Gastrocnemius medialis (tissue), 4 donors: ENCODE results near the gene TBX1. TPM values are rescaled to one million over a fixed set of nuclear protein-coding genes. Genes with fewer than 3 reads are reported as not detected.

Experiments
- ATAC-seq, 2 donors: fragments of 150-250 bp; one replicate each; pipeline ENCODE4 v1.9.1; 2016
- DNase-seq, 2 donors: peaks; one replicate each; pipeline ENCODE4 v3.0.0-alpha.2; 2019
- H3K27ac ChIP-seq, 4 donors: fragments of 200-600 bp; sonication (generic); 1 replicate in 1 of 4; 2 replicates in 3 of 4; pipeline ENCODE4 v1.5.1; 2016 to 2018; ENCODE audit warnings: mild to moderate bottlenecking in 2 of 4, moderate library complexity in 1 of 4
- H3K27me3 ChIP-seq, 3 donors: fragments of 200-600 bp; sonication (generic) in 2 of 3; 1 replicate in 1 of 3; 2 replicates in 2 of 3; pipeline versions ENCODE4 v1.5.1 to v1.6.0; 2016 to 2019; ENCODE audit warnings: mild to moderate bottlenecking in 1 of 3, moderate library complexity in 1 of 3
- H3K36me3 ChIP-seq, 2 donors: fragments of 200-600 bp; sonication (generic) in 1 of 2; one replicate each; pipeline ENCODE4 v1.5.1; 2017 to 2018
- H3K4me1 ChIP-seq, 2 donors: fragments of 200-600 bp; sonication (generic) in 1 of 2; one replicate each; pipeline ENCODE4 v1.5.1; 2016 to 2017; ENCODE audit warnings: mild to moderate bottlenecking in 2 of 2
- H3K4me3 ChIP-seq, 4 donors: fragments of 200-600 bp; sonication (generic) in 3 of 4; 1 replicate in 1 of 4; 2 replicates in 3 of 4; pipeline ENCODE4 v1.5.1; 2016 to 2019; ENCODE audit warnings: mild to moderate bottlenecking in 2 of 4
- H3K9me3 ChIP-seq, 3 donors: fragments of 200-600 bp; sonication (generic) in 2 of 3; 1 replicate in 1 of 3; 2 replicates in 2 of 3; pipeline ENCODE4 v1.5.1; 2016 to 2019
- CTCF ChIP-seq, 5 experiments: fragments of 450-650 bp in 3 of 5; fragments of 200-600 bp in 2 of 5; sonication (generic) in 2 of 5; IDR thresholded peaks in 4 of 5; conservative IDR thresholded peaks in 1 of 5; 1 replicate in 4 of 5; 2 replicates in 1 of 5; pipeline ENCODE4 v1.5.1; 2016 to 2019; ENCODE audit warnings: antibody characterized with exemption in 5 of 5, mild to moderate bottlenecking in 3 of 5, moderate library complexity in 3 of 5
- POLR2A ChIP-seq, 2 donors: fragments of 450-650 bp; IDR thresholded peaks; one replicate each; pipeline ENCODE4 v1.6.1; 2017; ENCODE audit warnings: antibody characterized with exemption in 2 of 2, mild to moderate bottlenecking in 2 of 2, moderate library complexity in 2 of 2
- in situ Hi-C, 4 donors: fragments of 200-750 bp; cut with MboI; loops; one replicate each; pipeline versions ENCODE4 v1.15.0 to v1.8.0; 2017; ENCODE audit warnings: low sequenced_read_pairs in 4 of 4
- intact Hi-C: fragments of 100-400 bp; cut with DNase I; formaldehyde crosslinking; loops from one replicate; pipeline ENCODE4 v1.15.1; 2023; ENCODE audit warnings: low total_unique reads
- total RNA-seq, 4 donors: library from RNA; depleted of rRNA; stranded (reverse); fragments of >200 nt; gene quantifications; one replicate each; pipeline versions ENCODE4 v1.1.0 to v1.2.3, GENCODE V29; 2016

Gene TBX1
- total RNA-seq, 4 donors from 2014 or later: 27.9 to 38.9 (median 36.3) TPM

- Histone ChIP-seq H3K4me3 (no peak overlapping the region), H3K36me3 (no peaks in the 10 kb centered on the region), H3K9me3 (no peaks in the 10 kb centered on the region), H3K27me3 (peaks cover 0 to 10% (median 10%) of the 10 kb centered on the region in 3 donors), H3K27ac (no peak overlapping the region), H3K4me1 (no peaks in the 10 kb centered on the region)
- ATAC-seq: no peak
- in situ Hi-C loops: no loop called here
- DNase-seq: no peak
- no peak for TF ChIP-seq POLR2A (IDR thresholded peaks at IDR 0.05)
- TF ChIP-seq CTCF (IDR thresholded peaks at IDR 0.05 in 4 of 5, conservative IDR thresholded peaks at IDR 0.05 in 1 of 5): no peak
- intact Hi-C loops: no loop called here
These were observed 33.0 kb upstream of the TBX1 start for GRCh38 chr22:19727310-19728150.

GRCh38 chr22:19728271-19728670 lies 32.3 kb upstream of the TBX1 start:
- Histone ChIP-seq H3K27me3 (peaks cover 0 to 7% (median 7%) of the 10 kb centered on the region in 3 donors), H3K4me3 (no peak overlapping the region), H3K4me1 (no peaks in the 10 kb centered on the region), H3K36me3 (no peaks in the 10 kb centered on the region), H3K9me3 (no peaks in the 10 kb centered on the region), H3K27ac (no peak overlapping the region)
- in situ Hi-C loops (no loop called here), intact Hi-C loops (no loop called here)
- ATAC-seq (no peak), DNase-seq (no peak)
- no peak for TF ChIP-seq CTCF (IDR thresholded peaks at IDR 0.05 in 4 of 5, conservative IDR thresholded peaks at IDR 0.05 in 1 of 5)
- TF ChIP-seq POLR2A (IDR thresholded peaks at IDR 0.05): no peak

DNA sequence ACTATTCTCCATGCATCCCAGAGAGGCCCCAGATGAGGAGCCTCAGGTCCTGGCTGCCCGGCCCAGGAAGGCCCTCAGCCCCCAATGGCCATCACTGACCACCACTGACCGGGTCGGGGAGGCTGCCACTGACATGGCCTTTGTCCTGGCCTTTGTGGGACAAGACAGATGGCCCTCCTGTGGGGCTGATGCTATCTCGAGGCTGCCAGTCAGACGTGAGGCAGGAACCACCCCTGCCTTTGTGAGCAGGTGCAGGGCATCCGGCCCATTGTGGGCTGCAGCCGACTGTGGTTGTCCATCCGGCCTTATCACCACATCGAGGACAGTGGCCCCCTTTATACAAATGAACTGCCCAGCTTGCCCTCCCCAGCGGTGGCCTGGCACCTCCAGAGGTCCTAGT lies 31.7 kb upstream of the TBX1 start:
- Histone ChIP-seq H3K4me3 (no peak overlapping the region), H3K27ac (no peak overlapping the region), H3K27me3 (peaks cover 0 to 7% (median 7%) of the 10 kb centered on the region in 3 donors), H3K4me1 (no peaks in the 10 kb centered on the region), H3K36me3 (no peaks in the 10 kb centered on the region), H3K9me3 (no peaks in the 10 kb centered on the region)
- DNase-seq (no peak), ATAC-seq (no peak)
- intact Hi-C loops: no loop called here
- no peak for TF ChIP-seq CTCF (IDR thresholded peaks at IDR 0.05 in 4 of 5, conservative IDR thresholded peaks at IDR 0.05 in 1 of 5)
- no peak for TF ChIP-seq POLR2A (IDR thresholded peaks at IDR 0.05)
- in situ Hi-C loops: no loop called here

DNA sequence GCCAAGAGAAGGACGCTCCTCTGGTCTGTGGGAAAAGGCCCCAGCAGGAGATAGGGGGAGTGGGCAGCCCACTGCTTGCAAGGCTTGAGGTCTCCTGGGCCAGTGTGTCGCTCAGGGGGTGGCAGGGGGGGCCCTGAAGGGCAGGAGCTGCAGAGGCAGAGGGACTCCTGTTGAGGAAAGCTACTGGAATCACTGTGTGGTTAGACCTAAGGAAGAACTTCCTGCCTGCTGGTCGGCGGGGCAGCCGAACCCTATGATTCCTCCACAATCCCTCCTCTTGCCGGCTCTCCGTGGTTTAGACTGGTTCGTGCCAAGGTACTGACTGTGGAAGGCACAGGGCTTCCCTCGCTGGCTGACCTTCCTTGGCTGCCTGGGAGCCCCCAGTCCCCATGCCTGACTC lies 31.1 kb upstream of the TBX1 start:
- H3K4me3 ChIP-seq: no peak overlapping the region
- H3K36me3 ChIP-seq: no peaks in the 10 kb centered on the region
- intact Hi-C loops: no loop called here
- H3K4me1 ChIP-seq: no peaks in the 10 kb centered on the region
- DNase-seq (no peak), ATAC-seq (no peak)
- in situ Hi-C loops: no loop called here
- no peak overlapping the region for H3K27ac ChIP-seq
- no peak for TF ChIP-seq POLR2A (IDR thresholded peaks at IDR 0.05)
- no peak for TF ChIP-seq CTCF (IDR thresholded peaks at IDR 0.05 in 4 of 5, conservative IDR thresholded peaks at IDR 0.05 in 1 of 5)
- H3K9me3 ChIP-seq: no peaks in the 10 kb centered on the region
- H3K27me3 ChIP-seq: peaks cover 0 to 6% (median 4%) of the 10 kb centered on the region in 3 donors
